Epithelial cell of esophagus (primary cell): ENCODE measurements around the gene TRPM2.
"Not testable (repeated sequence)": the region's sequence is repeated elsewhere in the genome, so short reads cannot be mapped to it uniquely, and the experiment has no call there.

Experiments
- DNase-seq: peaks from one replicate; pipeline ENCODE4 v3.0.0; 2010; ENCODE audit warnings: low read depth
- H3K4me3 ChIP-seq: 2 replicates; pipeline ENCODE4 v1.5.1; 2011; ENCODE audit warnings: mild to moderate bottlenecking, low read length, control low read depth
- TF ChIP-seq, protein P1 (sequence below): IDR thresholded peaks from 2 replicates; pipeline ENCODE4 v1.5.1; 2011; ENCODE audit warnings: low read depth, mild to moderate bottlenecking, low read length, control low read depth, inconsistent platforms; ENCODE audit not compliant: insufficient read depth; ENCODE audit errors: missing control alignments

TRPM2 gene

GRCh38 chr21:44354775-44355771 is 1.7 kb downstream of the TRPM2 start:
- TF ChIP-seq, protein P1, sequence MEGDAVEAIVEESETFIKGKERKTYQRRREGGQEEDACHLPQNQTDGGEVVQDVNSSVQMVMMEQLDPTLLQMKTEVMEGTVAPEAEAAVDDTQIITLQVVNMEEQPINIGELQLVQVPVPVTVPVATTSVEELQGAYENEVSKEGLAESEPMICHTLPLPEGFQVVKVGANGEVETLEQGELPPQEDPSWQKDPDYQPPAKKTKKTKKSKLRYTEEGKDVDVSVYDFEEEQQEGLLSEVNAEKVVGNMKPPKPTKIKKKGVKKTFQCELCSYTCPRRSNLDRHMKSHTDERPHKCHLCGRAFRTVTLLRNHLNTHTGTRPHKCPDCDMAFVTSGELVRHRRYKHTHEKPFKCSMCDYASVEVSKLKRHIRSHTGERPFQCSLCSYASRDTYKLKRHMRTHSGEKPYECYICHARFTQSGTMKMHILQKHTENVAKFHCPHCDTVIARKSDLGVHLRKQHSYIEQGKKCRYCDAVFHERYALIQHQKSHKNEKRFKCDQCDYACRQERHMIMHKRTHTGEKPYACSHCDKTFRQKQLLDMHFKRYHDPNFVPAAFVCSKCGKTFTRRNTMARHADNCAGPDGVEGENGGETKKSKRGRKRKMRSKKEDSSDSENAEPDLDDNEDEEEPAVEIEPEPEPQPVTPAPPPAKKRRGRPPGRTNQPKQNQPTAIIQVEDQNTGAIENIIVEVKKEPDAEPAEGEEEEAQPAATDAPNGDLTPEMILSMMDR, result no peak
- DNase-seq, result no peak
- no peak overlapping the region for H3K4me3 ChIP-seq

DNA sequence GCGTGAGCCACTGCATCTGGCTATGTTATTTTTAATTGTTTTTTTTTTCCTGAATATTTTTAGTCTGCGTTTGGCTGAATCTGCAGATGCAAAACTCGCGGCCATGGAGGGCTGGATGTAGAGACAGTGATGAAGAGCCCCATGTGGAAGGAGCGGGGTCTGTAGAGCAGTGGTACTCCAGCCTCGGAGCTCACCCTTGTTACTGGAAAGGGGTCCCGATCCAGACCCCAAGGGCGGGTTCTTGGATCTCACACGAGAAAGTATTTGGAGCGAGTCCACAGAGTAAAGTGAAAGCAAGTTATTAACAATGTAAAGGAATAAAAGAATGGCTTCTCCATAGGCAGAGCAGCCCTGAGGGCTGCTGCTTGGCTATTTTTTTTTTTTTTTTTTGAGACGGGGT is 2.7 kb downstream of the TRPM2 start:
- no peak for DNase-seq
- TF ChIP-seq, protein P1, result no peak

DNA sequence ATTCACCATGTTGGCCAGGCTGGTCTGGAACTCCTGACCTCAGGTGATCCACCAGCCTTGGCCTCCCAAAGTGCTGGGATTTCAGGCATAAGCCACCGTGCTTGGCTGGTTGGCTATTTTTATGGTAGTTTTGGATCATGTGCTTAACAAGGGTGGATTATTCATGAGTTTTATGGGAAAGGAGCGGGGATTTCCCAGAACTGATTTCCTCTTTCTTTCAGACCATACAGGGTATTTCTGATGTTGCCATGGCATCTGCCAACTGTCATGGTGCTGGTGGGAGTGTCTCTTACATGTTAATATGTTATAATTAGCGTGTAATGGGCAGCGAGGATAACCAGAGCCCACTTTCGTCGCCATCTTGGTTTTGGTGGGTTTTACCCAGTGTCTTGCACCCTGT is 3.2 kb downstream of the TRPM2 start:
- DNase-seq, result no peak
- H3K4me3 ChIP-seq, result no peak overlapping the region
- TF ChIP-seq, protein P1, result no peak

More for the DNA sequence above, 2.7 kb downstream of the TRPM2 start:
- H3K4me3 ChIP-seq, result no peak overlapping the region

DNA sequence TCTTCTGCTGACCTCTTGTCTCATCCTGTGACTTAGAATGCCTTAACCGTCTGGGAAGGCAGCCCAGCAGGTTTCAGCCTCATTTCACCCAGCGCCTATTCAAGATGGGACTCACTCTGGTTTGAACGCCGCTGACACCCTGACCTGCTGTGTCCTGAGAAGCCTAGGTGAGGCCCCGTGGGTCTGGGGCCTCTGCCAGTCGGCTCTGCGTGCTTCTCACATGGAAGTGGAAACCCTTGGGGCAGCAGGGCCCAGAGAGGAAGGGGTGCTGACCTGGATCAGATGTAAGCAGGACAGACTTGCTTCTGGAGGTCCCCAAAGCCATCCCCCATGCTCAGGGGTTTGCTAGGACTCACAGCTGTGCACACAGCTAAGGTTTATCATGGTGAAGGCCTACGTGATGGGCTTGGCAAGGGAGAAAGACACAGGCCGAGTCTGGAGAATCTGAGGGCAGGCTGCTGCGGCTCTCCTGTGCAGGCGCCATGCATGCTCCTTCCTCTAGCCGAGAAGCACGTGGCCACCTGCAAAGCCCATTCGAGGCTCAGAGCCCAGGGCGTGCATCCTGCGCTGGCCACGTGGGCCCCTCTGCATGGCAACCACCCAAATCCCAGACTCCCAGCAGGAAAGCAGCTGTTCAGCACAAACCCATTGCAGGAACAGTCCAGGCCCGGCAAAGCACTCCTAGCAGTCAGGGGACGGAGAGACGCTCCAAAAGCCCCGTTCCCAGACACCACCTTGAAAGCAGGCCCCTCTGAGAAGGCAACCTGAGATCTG is 3.8 kb downstream of the TRPM2 start:
- DNase-seq, result no peak
- no peak overlapping the region for H3K4me3 ChIP-seq
- TF ChIP-seq, protein P1, result no peak

- no peak for DNase-seq
- no peak overlapping the region for H3K4me3 ChIP-seq
- TF ChIP-seq, protein P1, result no peak
These were observed 6.0 kb downstream of the TRPM2 start for GRCh38 chr21:44359396-44359795.

- no peak for DNase-seq
- TF ChIP-seq, protein P1, result no peak
- no peak overlapping the region for H3K4me3 ChIP-seq
These were observed 6.7 kb downstream of the TRPM2 start for GRCh38 chr21:44360159-44360558.

- not testable (repeated sequence) for DNase-seq, H3K4me3 ChIP-seq
These were observed 8.5 kb downstream of the TRPM2 start for GRCh38 chr21:44361903-44362302.
